Measurements from ENCODE around the gene HCFC1.

HCFC1 gene

GRCh38 chrX:153903991-153904957 lies 67.3 kb downstream of the HCFC1 start, which contains the start of gene AVPR2:
AVPR2 (plus strand) TSS chrX:153904673; CDS start chrX:153905146, 473 bp downstream.
- no peak within 1 kb of the TSS for H3K4ac ChIP-seq (ENCODE audit: low read depth in 1 of 2, low read length in 2 of 2)
- H3K4me2 ChIP-seq (ENCODE audit: low read length, poor library complexity, severe bottlenecking): no peak within 1 kb of the TSS
- no peak within 1 kb of the TSS for H3K23ac ChIP-seq (ENCODE audit: low read length in 2 of 2)
- H2BK5ac ChIP-seq (ENCODE audit: low read depth, low read length, poor library complexity, severe bottlenecking): no peak within 1 kb of the TSS
- peaks cover 0 to 40% of the 10 kb centered on the region in 2 experiments for H3K27me3 ChIP-seq (ENCODE audit: control insufficient read depth in 1 of 2, insufficient read depth in 1 of 2, low read length in 2 of 2)
- peaks cover 17% of the 10 kb centered on the region for H3K4me1 ChIP-seq (ENCODE audit: control insufficient read depth, insufficient read depth, low read depth, low read length)
- H3K18ac ChIP-seq (ENCODE audit: low read depth in 1 of 2, low read length in 2 of 2): peak within 1 kb of the TSS in 1 of 2 experiments; percentile 62
- no peak within 1 kb of the TSS for H2BK120ac ChIP-seq (ENCODE audit: low read depth, low read length)
- no peak within 1 kb of the TSS for H2AFZ ChIP-seq (ENCODE audit: low read depth, low read length)
- no peak within 1 kb of the TSS for H3K9ac ChIP-seq (ENCODE audit: low read length)
- no peak within 1 kb of the TSS for H2BK12ac ChIP-seq (ENCODE audit: low read length in 2 of 2)
- H3K4me3 ChIP-seq (ENCODE audit: insufficient read depth in 1 of 2, low read depth in 1 of 2, low read length in 2 of 2): no peak within 1 kb of the TSS
- peak within 1 kb of the TSS; percentile 48 for H2BK15ac ChIP-seq (ENCODE audit: low read depth, poor library complexity, severe bottlenecking)
- H3K9me3 ChIP-seq (ENCODE audit: control insufficient read depth, low read length): no peaks in the 10 kb centered on the region
- H3K14ac ChIP-seq (ENCODE audit: low read length in 2 of 2): peak within 1 kb of the TSS in 1 of 2 experiments; percentile 6
- H2AK5ac ChIP-seq (ENCODE audit: low read length, severe bottlenecking): no peak within 1 kb of the TSS
- no peaks in the 10 kb centered on the region for H3K36me3 ChIP-seq (ENCODE audit: control insufficient read depth in 1 of 2, insufficient read depth in 2 of 2, low read depth in 1 of 2, low read length in 2 of 2)
- no peak for DNase-seq
- H4K8ac ChIP-seq (ENCODE audit: low read length): peak within 1 kb of the TSS; percentile 64
- WGBS: 88% methylated on average over 17 of the region's 26 CpGs
- H4K91ac ChIP-seq (ENCODE audit: low read length): peak within 1 kb of the TSS; percentile 50
- H3K79me1 ChIP-seq (replicated peaks; ENCODE audit: low read length, poor library complexity, severe bottlenecking): no peaks in the 10 kb centered on the region
- H3K27ac ChIP-seq (ENCODE audit: low read length, poor library complexity, severe bottlenecking): no peak within 1 kb of the TSS

GRCh38 chrX:153903238-153903980 lies 68.2 kb downstream of the HCFC1 start:
- H2AK5ac ChIP-seq (ENCODE audit: low read length, severe bottlenecking): no peak overlapping the region
- no peak overlapping the region for H2BK15ac ChIP-seq (ENCODE audit: low read depth, poor library complexity, severe bottlenecking)
- peak overlapping the region in 1 of 2 experiments; percentile 6 for H3K14ac ChIP-seq (ENCODE audit: low read length in 2 of 2)
- 76% methylated on average over 15 of the region's 18 CpGs for WGBS
- H4K8ac ChIP-seq (ENCODE audit: low read length): peak overlapping the region; percentile 64
- H3K23ac ChIP-seq (ENCODE audit: low read length in 2 of 2): no peak overlapping the region
- H4K91ac ChIP-seq (ENCODE audit: low read length): peak overlapping the region; percentile 50
- peaks cover 15% of the 10 kb centered on the region for H3K4me1 ChIP-seq (ENCODE audit: control insufficient read depth, insufficient read depth, low read depth, low read length)
- no peak overlapping the region for H2BK12ac ChIP-seq (ENCODE audit: low read length in 2 of 2)
- H3K36me3 ChIP-seq (ENCODE audit: control insufficient read depth in 1 of 2, insufficient read depth in 2 of 2, low read depth in 1 of 2, low read length in 2 of 2): no peaks in the 10 kb centered on the region
- no peak overlapping the region for H2BK120ac ChIP-seq (ENCODE audit: low read depth, low read length)
- H3K4ac ChIP-seq (ENCODE audit: low read depth in 1 of 2, low read length in 2 of 2): no peak overlapping the region
- peaks cover 0 to 35% of the 10 kb centered on the region in 2 experiments for H3K27me3 ChIP-seq (ENCODE audit: control insufficient read depth in 1 of 2, insufficient read depth in 1 of 2, low read length in 2 of 2)
- H2AFZ ChIP-seq (ENCODE audit: low read depth, low read length): no peak overlapping the region
- H3K27ac ChIP-seq (ENCODE audit: low read length, poor library complexity, severe bottlenecking): no peak overlapping the region
- no peak overlapping the region for H2BK5ac ChIP-seq (ENCODE audit: low read depth, low read length, poor library complexity, severe bottlenecking)
- H3K4me3 ChIP-seq (ENCODE audit: insufficient read depth in 1 of 2, low read depth in 1 of 2, low read length in 2 of 2): no peak overlapping the region
- peak overlapping the region in 1 of 2 experiments; percentile 66 for H3K18ac ChIP-seq (ENCODE audit: low read depth in 1 of 2, low read length in 2 of 2)
- no peak for DNase-seq
- H3K9ac ChIP-seq (ENCODE audit: low read length): no peak overlapping the region
- H3K9me3 ChIP-seq (ENCODE audit: control insufficient read depth, low read length): no peaks in the 10 kb centered on the region
- H3K79me1 ChIP-seq (replicated peaks; ENCODE audit: low read length, poor library complexity, severe bottlenecking): no peaks in the 10 kb centered on the region
- no peak overlapping the region for H3K4me2 ChIP-seq (ENCODE audit: low read length, poor library complexity, severe bottlenecking)

GRCh38 chrX:153902385-153902784 lies 69.2 kb downstream of the HCFC1 start:
- Histone ChIP-seq H3K14ac (ENCODE audit: low read length in 2 of 2) (no peak overlapping the region), H2BK120ac (ENCODE audit: low read depth, low read length) (no peak overlapping the region), H3K27me3 (ENCODE audit: control insufficient read depth in 1 of 2, insufficient read depth in 1 of 2, low read length in 2 of 2) (peaks cover 0 to 38% of the 10 kb centered on the region in 2 experiments), H3K4me2 (ENCODE audit: low read length, poor library complexity, severe bottlenecking) (no peak overlapping the region), H4K91ac (ENCODE audit: low read length) (no peak overlapping the region), H2AFZ (ENCODE audit: low read depth, low read length) (no peak overlapping the region), H3K18ac (ENCODE audit: low read depth in 1 of 2, low read length in 2 of 2) (no peak overlapping the region), H3K9ac (ENCODE audit: low read length) (no peak overlapping the region), H2AK5ac (ENCODE audit: low read length, severe bottlenecking) (no peak overlapping the region), H3K23ac (ENCODE audit: low read length in 2 of 2) (no peak overlapping the region), H3K79me1 (replicated peaks; ENCODE audit: low read length, poor library complexity, severe bottlenecking) (no peaks in the 10 kb centered on the region), H3K4me1 (ENCODE audit: control insufficient read depth, insufficient read depth, low read depth, low read length) (peaks cover 15% of the 10 kb centered on the region), H2BK15ac (ENCODE audit: low read depth, poor library complexity, severe bottlenecking) (no peak overlapping the region), H2BK5ac (ENCODE audit: low read depth, low read length, poor library complexity, severe bottlenecking) (no peak overlapping the region), H3K27ac (ENCODE audit: low read length, poor library complexity, severe bottlenecking) (no peak overlapping the region), H3K4me3 (ENCODE audit: insufficient read depth in 1 of 2, low read depth in 1 of 2, low read length in 2 of 2) (no peak overlapping the region), H3K36me3 (ENCODE audit: control insufficient read depth in 1 of 2, insufficient read depth in 2 of 2, low read depth in 1 of 2, low read length in 2 of 2) (no peaks in the 10 kb centered on the region), H4K8ac (ENCODE audit: low read length) (no peak overlapping the region), H3K4ac (ENCODE audit: low read depth in 1 of 2, low read length in 2 of 2) (no peak overlapping the region), H2BK12ac (ENCODE audit: low read length in 2 of 2) (no peak overlapping the region), H3K9me3 (ENCODE audit: control insufficient read depth, low read length) (no peaks in the 10 kb centered on the region)
- no peak for DNase-seq
- WGBS: 65% methylated on average over 6 of the region's 10 CpGs

- H3K36me3 ChIP-seq (ENCODE audit: control insufficient read depth in 1 of 2, insufficient read depth in 2 of 2, low read depth in 1 of 2, low read length in 2 of 2): no peaks in the 10 kb centered on the region
- H3K79me1 ChIP-seq (replicated peaks; ENCODE audit: low read length, poor library complexity, severe bottlenecking): no peaks in the 10 kb centered on the region
- no peak overlapping the region for H2BK120ac ChIP-seq (ENCODE audit: low read depth, low read length)
- H3K23ac ChIP-seq (ENCODE audit: low read length in 2 of 2): no peak overlapping the region
- H3K4ac ChIP-seq (ENCODE audit: low read depth in 1 of 2, low read length in 2 of 2): no peak overlapping the region
- H3K9me3 ChIP-seq (ENCODE audit: control insufficient read depth, low read length): peaks cover under 1% of the 10 kb centered on the region
- H3K27me3 ChIP-seq (ENCODE audit: control insufficient read depth in 1 of 2, insufficient read depth in 1 of 2, low read length in 2 of 2): peaks cover 0 to 36% of the 10 kb centered on the region in 2 experiments
- no peak overlapping the region for H3K4me3 ChIP-seq (ENCODE audit: insufficient read depth in 1 of 2, low read depth in 1 of 2, low read length in 2 of 2)
- H3K4me1 ChIP-seq (ENCODE audit: control insufficient read depth, insufficient read depth, low read depth, low read length): peaks cover 15% of the 10 kb centered on the region
- no peak overlapping the region for H3K27ac ChIP-seq (ENCODE audit: low read length, poor library complexity, severe bottlenecking)
- WGBS: 88% methylated on average over 7 of the region's 8 CpGs
- no peak overlapping the region for H3K9ac ChIP-seq (ENCODE audit: low read length)
- DNase-seq: no peak
- H2BK15ac ChIP-seq (ENCODE audit: low read depth, poor library complexity, severe bottlenecking): no peak overlapping the region
- H2BK5ac ChIP-seq (ENCODE audit: low read depth, low read length, poor library complexity, severe bottlenecking): no peak overlapping the region
- H3K18ac ChIP-seq (ENCODE audit: low read depth in 1 of 2, low read length in 2 of 2): no peak overlapping the region
- H4K91ac ChIP-seq (ENCODE audit: low read length): no peak overlapping the region
- no peak overlapping the region for H2AFZ ChIP-seq (ENCODE audit: low read depth, low read length)
- H2BK12ac ChIP-seq (ENCODE audit: low read length in 2 of 2): no peak overlapping the region
- H3K4me2 ChIP-seq (ENCODE audit: low read length, poor library complexity, severe bottlenecking): no peak overlapping the region
- no peak overlapping the region for H3K14ac ChIP-seq (ENCODE audit: low read length in 2 of 2)
- H4K8ac ChIP-seq (ENCODE audit: low read length): no peak overlapping the region
- H2AK5ac ChIP-seq (ENCODE audit: low read length, severe bottlenecking): no peak overlapping the region
These were observed 69.9 kb downstream of the HCFC1 start for GRCh38 chrX:153901753-153902140.

Data from mesenchymal stem cell (in vitro differentiated cells and primary cell).